Esophagus squamous epithelium (tissue), 5 donors: ENCODE measurements around the gene CRTC3. TPM values are rescaled to one million over a fixed set of nuclear protein-coding genes. Genes with fewer than 3 reads are reported as not detected.

Experiments used
- DNase-seq: peaks from one replicate; lab custom pipeline; 2025; lab: John Stamatoyannopoulos, UW
- H3K27ac ChIP-seq, 4 donors: fragments of 200-600 bp; sonication (generic); one replicate each; pipeline ENCODE4 v1.5.1; 2016 to 2019; ENCODE audit warnings: mild to moderate bottlenecking in 1 of 4
- H3K27me3 ChIP-seq, 4 donors: fragments of 200-600 bp; sonication (generic); 1 replicate in 3 of 4; 2 replicates in 1 of 4; pipeline versions ENCODE4 v1.5.1 to v1.6.0; 2017 to 2021; ENCODE audit warnings: antibody characterized with exemption in 1 of 4
- H3K36me3 ChIP-seq, 3 donors: fragments of 200-600 bp; sonication (generic); one replicate each; pipeline ENCODE4 v1.5.1; 2016 to 2019
- H3K4me1 ChIP-seq, 3 donors: fragments of 200-600 bp; sonication (generic); one replicate each; pipeline ENCODE4 v1.5.1; 2017 to 2019
- H3K4me3 ChIP-seq, 4 donors: fragments of 200-600 bp; sonication (generic); 1 replicate in 3 of 4; 2 replicates in 1 of 4; pipeline ENCODE4 v1.5.1; 2016 to 2019; ENCODE audit warnings: mild to moderate bottlenecking in 2 of 4, moderate library complexity in 1 of 4
- H3K9me3 ChIP-seq, 3 donors: fragments of 200-600 bp; sonication (generic); one replicate each; pipeline ENCODE4 v1.5.1; 2016 to 2019
- CTCF ChIP-seq, 6 experiments: fragments of 450-650 bp in 4 of 6; fragments of 200-600 bp in 2 of 6; sonication (generic) in 2 of 6; IDR thresholded peaks; one replicate each; pipeline ENCODE4 v1.5.1; 2016 to 2019; ENCODE audit warnings: antibody characterized with exemption in 6 of 6, mild to moderate bottlenecking in 4 of 6, moderate library complexity in 4 of 6
- POLR2A ChIP-seq, 4 donors: fragments of 450-650 bp; IDR thresholded peaks; one replicate each; pipeline ENCODE4 v1.6.1; 2017; ENCODE audit warnings: antibody characterized with exemption in 4 of 4, mild to moderate bottlenecking in 4 of 4, moderate library complexity in 3 of 4
- WGBS, 2 donors: methylation state at CpG; one replicate each; pipeline ENCODE4 v1.1.5; 2018; 5-methylcytosine and 5-hydroxymethylcytosine counted together
- intact Hi-C: fragments of 100-400 bp; cut with DNase I; formaldehyde crosslinking; loops from one replicate; pipeline ENCODE4 v1.15.0; 2022
- total RNA-seq, 4 donors: library from RNA; depleted of rRNA; stranded (reverse); fragments of >200 nt; gene quantifications; one replicate each; pipeline ENCODE4 v1.1.0, GENCODE V29; 2016
- donor health status: DM: yes; HTN: yes; CAD: no.

Gene CRTC3
- total RNA-seq, 4 donors from 2014 or later: 10.0 to 33.0 (median 13.3) TPM

- no peaks in the 10 kb centered on the region for H3K36me3 ChIP-seq
- no peak overlapping the region for H3K27ac ChIP-seq
- peaks cover 0 to 55% (median 24%) of the 10 kb centered on the region in 3 donors for H3K4me1 ChIP-seq
- no peaks in the 10 kb centered on the region for H3K27me3 ChIP-seq
- intact Hi-C loops: no loop called here
- TF ChIP-seq CTCF (IDR thresholded peaks at IDR 0.05) (no peak), POLR2A (IDR thresholded peaks at IDR 0.05) (no peak)
- no peak for DNase-seq
- 69 to 76% methylated on average over 3 of the region's 3 CpGs for WGBS, 2 donors
- H3K4me3 ChIP-seq: no peak overlapping the region
- no peaks in the 10 kb centered on the region for H3K9me3 ChIP-seq
Measured at GRCh38 chr15:90579213-90579612, 49.5 kb downstream of the CRTC3 start.

DNA sequence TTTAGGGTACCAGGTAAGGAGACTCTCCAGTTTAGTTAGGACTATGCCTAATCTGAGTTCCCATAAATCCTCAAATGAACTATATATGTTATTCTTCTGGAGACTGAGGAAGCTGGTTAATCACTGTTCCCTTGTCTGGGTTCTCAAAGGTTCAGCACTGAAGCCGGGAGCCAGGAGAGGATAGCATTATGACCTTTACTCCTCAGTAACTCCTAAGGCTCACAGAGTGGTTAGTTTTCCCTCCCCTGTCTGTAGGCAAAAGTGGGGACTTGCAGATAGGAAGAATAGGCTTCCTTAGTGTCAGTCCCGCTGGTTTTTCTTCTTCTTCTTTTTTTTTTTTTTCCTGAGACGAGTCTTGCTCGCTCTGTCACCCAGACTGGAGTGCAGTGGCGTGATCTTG lies 50.4 kb downstream of the CRTC3 start:
- intact Hi-C loops: no loop called here
- peaks cover 0 to 57% (median 24%) of the 10 kb centered on the region in 3 donors for H3K4me1 ChIP-seq
- no peaks in the 10 kb centered on the region for H3K27me3 ChIP-seq
- no peaks in the 10 kb centered on the region for H3K9me3 ChIP-seq
- 73 to 79% methylated on average over 5 of the region's 5 CpGs for WGBS, 2 donors
- no peak overlapping the region for H3K4me3 ChIP-seq
- no peaks in the 10 kb centered on the region for H3K36me3 ChIP-seq
- TF ChIP-seq POLR2A (IDR thresholded peaks at IDR 0.05) (no peak), CTCF (IDR thresholded peaks at IDR 0.05) (no peak)
- DNase-seq: no peak
- H3K27ac ChIP-seq: peak overlapping the region in 2 of 4 donors; percentile 50 to 57

DNA sequence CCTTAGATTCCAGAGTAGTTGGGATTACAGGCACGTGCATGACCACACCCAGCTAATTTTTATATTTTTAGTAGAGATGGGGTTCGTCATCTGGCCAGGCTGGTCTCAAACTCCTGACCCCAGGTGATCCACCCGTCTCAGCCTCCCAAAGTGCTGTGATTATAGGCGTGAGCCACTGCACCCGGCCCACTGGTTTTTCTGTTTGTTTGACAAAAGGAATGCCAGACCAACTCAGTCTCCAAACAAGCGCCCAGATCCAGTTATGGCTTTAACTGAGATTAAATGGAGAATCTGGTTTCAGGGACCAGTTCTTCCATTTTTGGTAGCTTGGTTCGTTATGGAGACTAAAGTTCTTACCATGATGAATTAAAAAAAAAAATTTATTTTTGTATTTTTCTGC lies 50.8 kb downstream of the CRTC3 start:
- intact Hi-C loops: no loop called here
- H3K27me3 ChIP-seq: no peaks in the 10 kb centered on the region
- H3K4me1 ChIP-seq: peaks cover 0 to 57% (median 24%) of the 10 kb centered on the region in 3 donors
- DNase-seq: no peak
- peak overlapping the region in 2 of 4 donors; percentile 50 to 57 for H3K27ac ChIP-seq
- TF ChIP-seq CTCF (IDR thresholded peaks at IDR 0.05) (no peak), POLR2A (IDR thresholded peaks at IDR 0.05) (no peak)
- H3K4me3 ChIP-seq: no peak overlapping the region
- no peaks in the 10 kb centered on the region for H3K9me3 ChIP-seq
- WGBS, 2 donors: 70 to 72% methylated on average over 5 to 7 of the region's 7 CpGs
- H3K36me3 ChIP-seq: no peaks in the 10 kb centered on the region

DNA sequence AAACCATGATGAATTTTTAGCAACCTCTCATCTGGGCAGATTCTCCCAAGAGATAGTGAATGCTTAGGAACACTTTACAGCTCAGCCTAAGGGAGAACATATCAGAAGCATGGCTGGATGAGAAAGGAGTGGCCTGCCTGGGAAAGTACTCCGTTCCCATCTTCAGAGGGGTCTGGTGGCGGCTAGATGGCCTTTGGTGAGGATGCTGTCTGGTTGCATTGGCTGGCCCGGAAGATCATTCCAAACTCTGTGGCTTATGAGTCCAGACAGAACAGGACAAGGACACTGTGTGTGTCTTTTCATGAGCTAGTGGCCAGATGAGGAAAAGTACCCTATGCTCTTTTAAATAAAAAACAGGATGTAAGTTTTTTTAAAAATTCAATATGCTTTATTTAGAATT lies 51.2 kb downstream of the CRTC3 start:
- intact Hi-C loops: no loop called here
- Histone ChIP-seq H3K36me3 (no peaks in the 10 kb centered on the region), H3K4me1 (peaks cover 0 to 57% (median 24%) of the 10 kb centered on the region in 3 donors), H3K27me3 (no peaks in the 10 kb centered on the region), H3K27ac (peak overlapping the region in 2 of 4 donors; percentile 50 to 57), H3K4me3 (no peak overlapping the region), H3K9me3 (no peaks in the 10 kb centered on the region)
- TF ChIP-seq POLR2A (IDR thresholded peaks at IDR 0.05) (no peak), CTCF (IDR thresholded peaks at IDR 0.05) (no peak)
- WGBS, 2 donors: 63 to 90% methylated on average over 3 of the region's 3 CpGs
- DNase-seq: no peak

DNA sequence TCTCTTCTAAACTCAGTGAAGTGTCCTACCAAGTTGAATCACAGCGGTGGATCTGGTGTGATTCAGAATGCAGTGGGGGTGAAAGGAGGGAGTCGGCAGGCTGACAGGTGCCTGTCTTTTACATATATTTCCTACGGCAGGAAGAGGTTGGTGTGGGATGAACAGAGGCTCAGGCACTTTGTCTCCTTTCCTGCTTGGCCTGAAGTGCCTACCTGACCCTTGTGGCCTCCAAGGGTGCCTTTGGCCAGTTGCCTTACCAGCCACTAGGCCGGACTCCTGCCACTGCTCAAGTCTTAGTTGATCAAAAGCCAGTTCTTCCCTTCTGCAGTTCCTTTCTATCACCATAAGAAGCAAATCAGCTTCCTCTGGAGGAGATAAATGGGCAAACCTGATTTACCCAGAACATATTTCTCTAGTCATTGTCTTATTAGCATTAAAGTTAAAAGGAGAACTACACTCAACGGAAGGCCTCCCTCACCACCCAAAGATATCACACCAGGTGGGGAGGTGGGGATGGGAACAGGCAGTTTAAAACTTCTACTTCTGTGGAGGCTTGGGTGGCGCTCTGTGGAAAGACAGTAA lies 52.1 kb downstream of the CRTC3 start:
- H3K4me3 ChIP-seq: no peak overlapping the region
- no peaks in the 10 kb centered on the region for H3K36me3 ChIP-seq
- H3K4me1 ChIP-seq: peaks cover 0 to 61% (median 24%) of the 10 kb centered on the region in 3 donors
- no peaks in the 10 kb centered on the region for H3K27me3 ChIP-seq
- TF ChIP-seq POLR2A (IDR thresholded peaks at IDR 0.05): no peak
- no peak for TF ChIP-seq CTCF (IDR thresholded peaks at IDR 0.05)
- WGBS, 2 donors: 64 to 79% methylated on average over 4 to 6 of the region's 6 CpGs
- H3K9me3 ChIP-seq: no peaks in the 10 kb centered on the region
- H3K27ac ChIP-seq: peak overlapping the region in 3 of 4 donors; percentile 50 to 67 (median 57)
- intact Hi-C loops: no loop called here
- DNase-seq: no peak
